ACC112 (cell line): ENCODE results near the gene SLAMF1.

Experiments used
- H2AFZ ChIP-seq: fragments of 200-600 bp; sonication (generic); one replicate; pipeline ENCODE4 v1.6.0; 2017; ENCODE audit warnings: antibody characterized with exemption, low read length; ENCODE audit not compliant: unreplicated experiment
- H3K27ac ChIP-seq: fragments of 200-600 bp; sonication (generic); 2 replicates; pipeline ENCODE4 v1.5.1; 2014; ENCODE audit warnings: low read depth, mild to moderate bottlenecking, antibody characterized with exemption, low read length, moderate library complexity
- H3K27me3 ChIP-seq: fragments of 200-600 bp; sonication (generic); 2 replicates; pipeline ENCODE4 v1.6.1; 2014; ENCODE audit warnings: mild to moderate bottlenecking, antibody characterized with exemption, low read length, moderate library complexity, mixed read lengths; ENCODE audit not compliant: insufficient read depth
- H3K36me3 ChIP-seq: fragments of 200-600 bp; sonication (generic); 2 replicates; pipeline ENCODE4 v1.6.1; 2016; ENCODE audit warnings: mild to moderate bottlenecking, antibody characterized with exemption, low read length, moderate library complexity, mixed read lengths; ENCODE audit not compliant: insufficient read depth
- H3K4me1 ChIP-seq: fragments of 200-600 bp; sonication (generic); one replicate; pipeline ENCODE4 v1.6.1; 2016; ENCODE audit warnings: low read length, mixed read lengths; ENCODE audit not compliant: insufficient read depth, unreplicated experiment, control insufficient read depth
- H3K4me3 ChIP-seq: fragments of 200-600 bp; sonication (generic); 2 replicates; pipeline ENCODE4 v1.5.1; 2014; ENCODE audit warnings: mild to moderate bottlenecking, low read depth, low read length
- H3K79me2 ChIP-seq: fragments of 200-600 bp; sonication (generic); one replicate; pipeline ENCODE4 v1.6.0; 2016; ENCODE audit warnings: low read length; ENCODE audit not compliant: control insufficient read depth, unreplicated experiment, insufficient read depth

SLAMF1 gene

GRCh38 chr1:160610569-160611242 lies 36.1 kb downstream of the SLAMF1 start:
- no peak overlapping the region for H3K27ac ChIP-seq
- H3K36me3 ChIP-seq: no peaks in the 10 kb centered on the region
- H3K27me3 ChIP-seq: peaks cover 63% of the 10 kb centered on the region
- H3K4me1 ChIP-seq: no peaks in the 10 kb centered on the region
- no peak overlapping the region for H2AFZ ChIP-seq
- H3K79me2 ChIP-seq: no peaks in the 10 kb centered on the region
- H3K4me3 ChIP-seq: no peak overlapping the region

- no peak overlapping the region for H3K4me3 ChIP-seq
- no peak overlapping the region for H3K27ac ChIP-seq
- no peak overlapping the region for H2AFZ ChIP-seq
- peaks cover 59% of the 10 kb centered on the region for H3K27me3 ChIP-seq
- no peaks in the 10 kb centered on the region for H3K4me1 ChIP-seq
- no peaks in the 10 kb centered on the region for H3K36me3 ChIP-seq
- no peaks in the 10 kb centered on the region for H3K79me2 ChIP-seq
These were observed 37.9 kb downstream of the SLAMF1 start for GRCh38 chr1:160608941-160609340.

- Histone ChIP-seq H3K36me3 (no peaks in the 10 kb centered on the region), H3K79me2 (no peaks in the 10 kb centered on the region), H3K4me1 (no peaks in the 10 kb centered on the region), H3K27ac (no peak overlapping the region), H2AFZ (no peak overlapping the region), H3K4me3 (no peak overlapping the region), H3K27me3 (peaks cover 56% of the 10 kb centered on the region)
These were observed 38.3 kb downstream of the SLAMF1 start for GRCh38 chr1:160608514-160608913.

- Histone ChIP-seq H2AFZ (no peak overlapping the region), H3K27me3 (peaks cover 54% of the 10 kb centered on the region), H3K4me1 (no peaks in the 10 kb centered on the region), H3K79me2 (no peaks in the 10 kb centered on the region), H3K36me3 (no peaks in the 10 kb centered on the region), H3K4me3 (no peak overlapping the region), H3K27ac (no peak overlapping the region)
These were observed 38.8 kb downstream of the SLAMF1 start for GRCh38 chr1:160608057-160608456.

GRCh38 chr1:160607672-160608032 lies 39.2 kb downstream of the SLAMF1 start:
- H3K79me2 ChIP-seq: no peaks in the 10 kb centered on the region

GRCh38 chr1:160607011-160607671 lies 39.7 kb downstream of the SLAMF1 start:
- Histone ChIP-seq H3K36me3 (no peaks in the 10 kb centered on the region), H3K4me3 (no peak overlapping the region), H3K27ac (no peak overlapping the region), H3K27me3 (peaks cover 47% of the 10 kb centered on the region), H2AFZ (no peak overlapping the region), H3K4me1 (no peaks in the 10 kb centered on the region), H3K79me2 (no peaks in the 10 kb centered on the region)

More at GRCh38 chr1:160607672-160608032, 39.2 kb downstream of the SLAMF1 start:
- Histone ChIP-seq H2AFZ (no peak overlapping the region), H3K36me3 (no peaks in the 10 kb centered on the region), H3K27me3 (peaks cover 52% of the 10 kb centered on the region), H3K27ac (no peak overlapping the region), H3K4me3 (no peak overlapping the region), H3K4me1 (no peaks in the 10 kb centered on the region)

GRCh38 chr1:160606611-160607010 lies 40.2 kb downstream of the SLAMF1 start:
- no peaks in the 10 kb centered on the region for H3K36me3 ChIP-seq
- H2AFZ ChIP-seq: no peak overlapping the region
- no peaks in the 10 kb centered on the region for H3K79me2 ChIP-seq
- no peaks in the 10 kb centered on the region for H3K4me1 ChIP-seq
- peaks cover 45% of the 10 kb centered on the region for H3K27me3 ChIP-seq
- no peak overlapping the region for H3K27ac ChIP-seq
- no peak overlapping the region for H3K4me3 ChIP-seq

- Histone ChIP-seq H3K36me3 (no peaks in the 10 kb centered on the region), H3K4me3 (no peak overlapping the region), H3K79me2 (no peaks in the 10 kb centered on the region), H3K4me1 (no peaks in the 10 kb centered on the region), H2AFZ (no peak overlapping the region), H3K27ac (no peak overlapping the region), H3K27me3 (peaks cover 40% of the 10 kb centered on the region)
These were observed 40.9 kb downstream of the SLAMF1 start for GRCh38 chr1:160605792-160606479.

- no peaks in the 10 kb centered on the region for H3K4me1 ChIP-seq
- H3K79me2 ChIP-seq: no peaks in the 10 kb centered on the region
- no peak overlapping the region for H3K4me3 ChIP-seq
- no peak overlapping the region for H3K27ac ChIP-seq
- H2AFZ ChIP-seq: no peak overlapping the region
- no peaks in the 10 kb centered on the region for H3K36me3 ChIP-seq
- peaks cover 32% of the 10 kb centered on the region for H3K27me3 ChIP-seq
These were observed 41.6 kb downstream of the SLAMF1 start for GRCh38 chr1:160605205-160605604.

- Histone ChIP-seq H3K27ac (no peak overlapping the region), H3K4me1 (no peaks in the 10 kb centered on the region), H3K36me3 (no peaks in the 10 kb centered on the region), H2AFZ (no peak overlapping the region), H3K27me3 (no peaks in the 10 kb centered on the region), H3K4me3 (no peak overlapping the region), H3K79me2 (no peaks in the 10 kb centered on the region)
These were observed 49.1 kb downstream of the SLAMF1 start for GRCh38 chr1:160597705-160598104.

GRCh38 chr1:160597051-160597450 lies 49.8 kb downstream of the SLAMF1 start:
- no peaks in the 10 kb centered on the region for H3K79me2 ChIP-seq
- no peaks in the 10 kb centered on the region for H3K27me3 ChIP-seq
- H3K4me3 ChIP-seq: no peak overlapping the region
- no peaks in the 10 kb centered on the region for H3K4me1 ChIP-seq
- no peak overlapping the region for H2AFZ ChIP-seq
- H3K36me3 ChIP-seq: no peaks in the 10 kb centered on the region
- H3K27ac ChIP-seq: no peak overlapping the region
